ENCODE results near the gene TOGARAM1. TPM values are rescaled to one million over a fixed set of nuclear protein-coding genes. Genes with fewer than 3 reads are reported as not detected.
A peak's percentile ranks its signal among the peaks of the same experiment; 100 is the strongest.

Gene TOGARAM1
- total RNA-seq, 1 donor from 2014 or later = 18.5 TPM

GRCh38 chr14:44962334-44963043 lies 499 bp downstream of the TOGARAM1 start:
- DNase-seq = peak; percentile 70
- peak overlapping the region; percentile 95 for H3K27ac ChIP-seq
- no peaks in the 10 kb centered on the region for H3K36me3 ChIP-seq
- peak overlapping the region; percentile 91 for H3K4me3 ChIP-seq
- peaks cover 80% of the 10 kb centered on the region for H3K4me1 ChIP-seq
- intact Hi-C loops (cut with DNase I) = no loop called here
- no peak for TF ChIP-seq CTCF (IDR thresholded peaks at IDR 0.05)
- no peaks in the 10 kb centered on the region for H3K27me3 ChIP-seq (ENCODE audit: low read depth)
- no peaks in the 10 kb centered on the region for H3K9me3 ChIP-seq
- ATAC-seq = peak; percentile 54 to 61

GRCh38 chr14:44963044-44963528 lies 1.1 kb downstream of the TOGARAM1 start:
- H3K27ac ChIP-seq = peak overlapping the region; percentile 95
- no peak for DNase-seq
- H3K27me3 ChIP-seq (ENCODE audit: low read depth) = no peaks in the 10 kb centered on the region
- H3K4me3 ChIP-seq = peak overlapping the region; percentile 91
- TF ChIP-seq CTCF (IDR thresholded peaks at IDR 0.05) = no peak
- H3K9me3 ChIP-seq = no peaks in the 10 kb centered on the region
- peaks cover 80% of the 10 kb centered on the region for H3K4me1 ChIP-seq
- no peak for ATAC-seq
- no peaks in the 10 kb centered on the region for H3K36me3 ChIP-seq
- intact Hi-C loops (cut with DNase I) = no loop called here

GRCh38 chr14:44963775-44964380 lies 1.9 kb downstream of the TOGARAM1 start:
- no peak overlapping the region for H3K27ac ChIP-seq
- H3K9me3 ChIP-seq = no peaks in the 10 kb centered on the region
- no peak for TF ChIP-seq CTCF (IDR thresholded peaks at IDR 0.05)
- DNase-seq (no peak), ATAC-seq (no peak)
- intact Hi-C loops (cut with DNase I) = no loop called here
- peaks cover 74% of the 10 kb centered on the region for H3K4me1 ChIP-seq
- H3K36me3 ChIP-seq = no peaks in the 10 kb centered on the region
- no peaks in the 10 kb centered on the region for H3K27me3 ChIP-seq (ENCODE audit: low read depth)
- peak overlapping the region; percentile 91 for H3K4me3 ChIP-seq

GRCh38 chr14:44966601-44967336 lies 4.8 kb downstream of the TOGARAM1 start:
- no peaks in the 10 kb centered on the region for H3K36me3 ChIP-seq
- ATAC-seq (no peak), DNase-seq (no peak)
- no peaks in the 10 kb centered on the region for H3K27me3 ChIP-seq (ENCODE audit: low read depth)
- intact Hi-C loops (cut with DNase I) = no loop called here
- peaks cover 55% of the 10 kb centered on the region for H3K4me1 ChIP-seq
- no peak for TF ChIP-seq CTCF (IDR thresholded peaks at IDR 0.05)
- peak overlapping the region; percentile 91 for H3K4me3 ChIP-seq
- H3K9me3 ChIP-seq = no peaks in the 10 kb centered on the region
- H3K27ac ChIP-seq = no peak overlapping the region

- no peak overlapping the region for H3K4me3 ChIP-seq
- H3K36me3 ChIP-seq = no peaks in the 10 kb centered on the region
Measured at GRCh38 chr14:44968714-44969113, 6.7 kb downstream of the TOGARAM1 start.

More at GRCh38 chr14:44968714-44969113, 6.7 kb downstream of the TOGARAM1 start:
- intact Hi-C loops (cut with DNase I) = no loop called here
- peaks cover 45% of the 10 kb centered on the region for H3K4me1 ChIP-seq
- TF ChIP-seq CTCF (IDR thresholded peaks at IDR 0.05) = no peak
- DNase-seq (no peak), ATAC-seq (no peak)
- no peaks in the 10 kb centered on the region for H3K27me3 ChIP-seq (ENCODE audit: low read depth)
- H3K27ac ChIP-seq = no peak overlapping the region
- no peaks in the 10 kb centered on the region for H3K9me3 ChIP-seq
